Fibroblast of skin of back (primary cell): ENCODE results near the gene SLC35F1.
A peak's percentile ranks its signal among the peaks of the same experiment; 100 is the strongest.

ENCODE experiments used
- DNase-seq: peaks from one replicate; pipeline ENCODE4 v3.0.0-alpha.2; 2013

SLC35F1 gene

GRCh38 chr6:118124851-118125250, 217.8 kb downstream of the SLC35F1 start:
- DNase-seq: no peak

GRCh38 chr6:118128755-118129154, 221.7 kb downstream of the SLC35F1 start:
- no peak for DNase-seq

DNA sequence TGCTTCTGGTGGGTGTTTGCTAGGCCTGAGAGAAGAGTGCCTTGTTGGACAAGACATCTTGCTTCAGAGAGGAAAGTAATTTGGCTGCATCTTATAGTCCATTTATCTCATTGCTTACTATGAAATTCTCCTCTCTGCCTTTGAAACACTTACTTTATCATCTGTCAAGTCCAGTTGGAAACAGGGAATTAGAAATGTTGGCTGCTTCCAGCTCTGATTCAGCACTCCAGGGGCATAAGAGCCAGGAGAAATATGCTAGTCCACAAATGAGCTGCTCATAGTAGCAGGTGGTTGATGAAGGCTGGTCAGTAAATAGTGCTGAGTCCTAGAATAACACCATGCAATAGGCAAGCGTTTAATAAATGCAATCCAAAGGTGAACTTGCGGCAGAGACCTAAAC, 227.1 kb downstream of the SLC35F1 start:
- DNase-seq: no peak

DNA sequence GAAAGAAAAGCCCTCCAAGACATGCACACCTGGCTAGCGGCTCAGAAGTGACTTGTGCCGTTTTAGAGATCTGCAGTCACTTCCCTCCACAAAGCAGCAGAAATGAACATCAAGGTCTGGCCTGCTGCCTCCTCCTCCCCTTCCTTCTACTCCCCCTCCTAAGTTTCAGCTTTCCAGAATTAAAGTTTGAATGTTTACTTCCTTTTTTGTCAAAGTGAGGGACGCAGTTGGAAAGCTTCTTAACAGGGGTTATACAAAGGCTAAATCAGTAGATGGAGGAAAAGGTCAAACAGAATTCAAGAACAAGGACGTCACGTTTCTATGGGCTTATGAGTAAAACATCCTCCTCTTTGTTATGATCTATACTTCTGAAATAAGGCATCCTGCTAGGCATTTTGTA, 227.7 kb downstream of the SLC35F1 start:
- DNase-seq: no peak

DNA sequence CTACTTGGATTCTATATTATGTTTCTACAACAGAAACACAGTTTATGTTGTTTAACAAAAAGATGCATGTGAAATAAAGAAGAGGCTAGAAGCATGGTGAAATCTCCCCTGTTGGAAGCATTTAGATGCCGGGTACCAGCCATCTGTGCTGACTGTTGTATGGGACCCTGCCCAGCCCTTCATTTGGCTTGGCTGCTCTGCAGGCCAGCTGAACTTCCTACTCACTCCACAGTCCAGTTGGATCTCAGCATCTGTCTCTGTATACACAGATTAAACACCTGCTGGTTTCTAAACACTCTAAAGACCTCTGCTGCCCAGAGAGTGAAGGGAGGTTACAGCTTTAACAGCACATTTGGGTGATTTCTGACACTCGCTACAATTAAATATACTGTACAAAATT, 228.3 kb downstream of the SLC35F1 start:
- DNase-seq: no peak

DNA sequence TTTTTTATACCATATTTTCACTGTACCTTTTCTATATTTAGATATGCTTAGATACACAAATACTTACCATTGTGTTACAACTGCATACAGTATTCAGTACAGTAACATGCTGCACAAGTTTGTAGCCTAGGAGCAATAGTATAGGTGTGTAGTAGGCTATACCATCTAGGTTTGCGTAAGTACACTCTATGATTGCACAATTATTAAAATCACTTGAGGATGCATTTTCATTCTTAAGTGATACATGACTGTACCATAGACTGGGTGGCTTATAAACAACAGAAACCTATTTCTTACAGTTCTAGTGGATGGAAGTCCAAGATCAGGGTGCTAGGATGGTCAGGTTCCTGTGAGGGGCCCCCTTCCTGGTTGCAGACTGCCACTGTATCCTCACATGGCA, 234.1 kb downstream of the SLC35F1 start:
- no peak for DNase-seq

GRCh38 chr6:118146584-118146983, 239.5 kb downstream of the SLC35F1 start:
- DNase-seq: no peak

- no peak for DNase-seq
Observed at GRCh38 chr6:118147511-118147910, 240.4 kb downstream of the SLC35F1 start.

- DNase-seq: no peak
Observed at GRCh38 chr6:118148561-118148960, 241.5 kb downstream of the SLC35F1 start.

DNA sequence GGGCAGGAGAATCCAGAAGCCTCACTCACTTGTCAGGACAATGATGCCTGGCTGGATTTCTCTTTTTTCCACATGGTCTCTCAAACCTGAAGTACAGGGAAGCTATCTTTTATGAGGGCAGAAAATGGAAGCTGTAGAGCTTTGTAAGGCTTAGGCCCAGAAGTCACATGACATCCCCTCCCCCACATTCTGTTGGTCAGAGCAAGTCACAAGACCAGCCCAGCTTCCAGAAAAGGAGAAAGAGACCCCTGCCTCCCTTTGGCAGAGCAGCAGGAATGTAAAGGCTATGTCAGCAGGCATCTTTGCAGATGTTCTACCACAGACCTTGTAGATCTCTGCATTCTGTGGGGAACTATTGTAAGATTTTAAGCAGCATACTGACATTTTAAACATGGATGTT, 245.5 kb downstream of the SLC35F1 start:
- DNase-seq: no peak

DNA sequence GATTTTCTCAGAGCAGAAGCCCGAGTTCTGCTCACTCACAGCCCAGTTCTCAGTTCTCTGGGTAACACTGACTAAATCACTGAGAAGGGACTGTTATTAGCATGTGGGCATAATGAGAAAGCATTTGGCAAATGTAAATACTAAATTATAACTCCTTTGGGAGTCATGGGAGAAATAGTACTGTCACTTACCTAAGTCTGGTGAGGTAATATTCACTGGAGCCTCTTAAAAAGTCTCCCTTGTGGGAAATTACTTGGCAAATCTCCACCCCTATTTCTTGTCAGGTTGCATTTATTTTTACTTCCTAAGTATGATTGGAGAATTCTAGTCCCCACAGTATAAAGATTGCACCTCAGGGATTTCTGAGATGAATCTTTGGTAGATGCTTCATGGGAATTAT, 254.3 kb downstream of the SLC35F1 start:
- no peak for DNase-seq

DNA sequence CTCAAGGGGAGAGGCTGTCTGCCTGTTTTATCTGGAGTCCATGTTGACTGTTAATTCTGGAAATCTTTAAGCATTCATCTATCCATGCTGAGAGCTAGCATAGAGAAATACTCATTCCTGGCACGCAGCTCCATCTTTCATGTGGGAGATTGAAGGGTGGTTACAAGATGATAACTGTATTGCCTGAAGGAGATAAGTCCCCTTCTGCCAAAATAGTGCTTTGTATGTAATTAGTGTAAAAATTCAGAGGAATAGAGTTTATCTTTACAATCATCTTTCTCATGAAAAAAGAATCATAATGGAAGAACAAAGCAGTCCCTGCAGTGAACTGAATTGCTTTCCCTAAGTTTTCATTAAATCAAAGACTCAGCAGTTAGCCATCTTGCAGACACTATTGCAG, 256.5 kb downstream of the SLC35F1 start:
- no peak for DNase-seq

DNA sequence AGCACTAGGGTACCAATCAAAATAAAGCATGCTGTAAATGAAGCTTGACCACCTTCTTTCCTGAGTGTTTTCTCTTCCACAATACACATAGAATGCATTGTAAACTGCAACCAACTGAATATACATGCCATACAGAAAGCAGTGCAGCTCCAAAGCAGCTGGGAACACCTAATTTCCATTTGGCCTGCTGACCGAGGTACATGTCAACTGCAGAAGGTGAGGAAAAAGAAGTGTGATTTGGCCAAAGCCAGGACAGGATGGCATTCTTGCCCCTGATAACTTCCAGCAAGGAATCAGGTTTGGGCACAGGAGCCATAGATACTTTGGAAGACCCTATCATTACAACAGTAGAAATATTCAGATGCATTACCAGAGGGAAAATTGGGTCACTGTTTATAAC, 258.4 kb downstream of the SLC35F1 start:
- no peak for DNase-seq

DNA sequence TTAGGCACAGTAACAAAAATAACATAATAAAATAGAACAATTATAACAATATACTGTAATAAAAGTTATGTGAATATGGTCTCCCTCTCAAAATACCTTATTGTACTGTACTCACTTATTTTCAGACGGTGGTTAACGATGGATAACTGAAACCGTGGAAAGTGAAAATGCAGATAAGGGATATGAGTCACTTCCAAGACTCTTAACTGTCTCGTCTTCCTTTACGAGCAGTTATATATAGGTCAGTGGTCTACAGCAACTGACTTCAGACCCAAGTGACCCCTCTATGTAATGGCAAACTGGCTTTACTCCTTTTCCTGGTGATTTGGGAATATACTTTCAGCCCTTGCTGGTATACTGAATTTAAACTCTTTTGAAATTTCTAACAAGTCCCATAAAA, 261.4 kb downstream of the SLC35F1 start:
- no peak for DNase-seq

DNA sequence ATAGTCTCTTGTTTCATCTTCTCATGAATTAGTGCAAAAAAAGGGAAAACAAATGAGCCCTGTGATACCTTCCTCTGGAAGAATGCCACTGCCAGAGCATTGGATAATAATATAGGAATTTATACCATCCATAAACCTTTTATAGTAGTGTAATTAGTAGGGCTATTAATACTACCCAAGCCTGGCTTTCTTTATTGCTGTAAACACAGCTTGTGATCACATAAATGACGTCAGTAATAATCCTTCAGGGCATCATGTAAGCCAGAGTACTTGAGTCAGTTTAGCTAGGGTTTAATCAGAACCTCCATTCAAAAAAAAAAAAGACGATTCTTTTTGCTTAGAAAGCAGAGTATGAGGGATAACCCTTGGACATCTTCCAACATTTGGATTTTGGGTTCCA, 264.8 kb downstream of the SLC35F1 start:
- DNase-seq: no peak

DNA sequence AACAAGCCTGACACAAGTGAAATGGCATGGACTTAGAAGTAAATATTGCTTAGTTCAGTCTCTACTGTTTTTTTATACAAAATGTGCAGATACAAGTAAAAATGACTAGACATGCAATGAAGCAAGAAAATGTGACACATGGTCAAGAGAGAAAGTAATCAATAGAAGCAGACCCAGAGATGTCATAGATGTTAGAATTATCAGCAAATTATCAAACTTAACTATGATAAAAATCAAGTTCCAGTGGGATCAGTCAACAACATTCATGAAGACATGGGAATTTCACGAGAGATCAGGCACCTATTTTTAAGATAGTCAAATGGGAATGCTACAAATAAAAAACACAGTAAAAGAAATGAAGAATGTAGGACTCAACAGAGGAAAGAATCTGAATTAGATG, 267.0 kb downstream of the SLC35F1 start:
- DNase-seq: no peak

DNA sequence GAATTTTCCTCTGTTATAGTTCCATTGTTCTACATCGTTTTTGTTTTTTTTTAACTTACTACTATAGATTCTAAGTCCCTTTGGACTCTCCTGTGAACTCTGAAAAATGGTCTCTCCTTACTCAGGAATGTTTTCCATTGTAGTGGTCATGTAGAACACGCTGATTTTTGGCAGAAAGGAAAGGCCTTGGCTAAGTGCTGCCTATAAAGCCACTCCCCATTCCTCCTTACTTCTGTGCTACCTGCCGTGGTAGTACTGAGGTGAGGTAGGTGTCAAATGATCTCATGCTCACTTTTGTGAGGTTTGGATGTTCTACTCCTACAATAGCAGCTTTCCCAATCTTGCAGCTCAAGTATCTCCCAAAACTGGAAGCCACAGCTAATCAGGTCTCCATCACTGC, 270.7 kb downstream of the SLC35F1 start:
- no peak for DNase-seq

DNA sequence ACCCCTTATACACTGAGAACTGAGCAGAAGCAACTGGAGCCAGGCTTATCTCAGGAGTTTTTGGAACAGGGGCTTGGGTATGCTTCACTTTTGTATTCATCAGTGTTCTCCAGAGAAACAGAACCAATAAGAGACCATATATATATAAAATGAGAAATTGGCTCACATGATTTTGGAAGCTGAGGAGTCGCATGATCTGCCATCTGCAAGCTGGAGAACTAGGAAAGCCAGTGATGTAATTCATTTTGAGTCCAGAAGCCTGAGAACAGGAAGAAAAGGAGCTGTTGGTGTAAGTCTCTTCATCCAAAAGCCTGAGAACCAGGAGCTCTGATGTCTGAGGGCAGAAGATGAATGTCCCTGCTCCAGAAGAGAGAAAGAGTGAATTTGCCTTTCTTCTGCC, 272.0 kb downstream of the SLC35F1 start:
- DNase-seq: no peak

DNA sequence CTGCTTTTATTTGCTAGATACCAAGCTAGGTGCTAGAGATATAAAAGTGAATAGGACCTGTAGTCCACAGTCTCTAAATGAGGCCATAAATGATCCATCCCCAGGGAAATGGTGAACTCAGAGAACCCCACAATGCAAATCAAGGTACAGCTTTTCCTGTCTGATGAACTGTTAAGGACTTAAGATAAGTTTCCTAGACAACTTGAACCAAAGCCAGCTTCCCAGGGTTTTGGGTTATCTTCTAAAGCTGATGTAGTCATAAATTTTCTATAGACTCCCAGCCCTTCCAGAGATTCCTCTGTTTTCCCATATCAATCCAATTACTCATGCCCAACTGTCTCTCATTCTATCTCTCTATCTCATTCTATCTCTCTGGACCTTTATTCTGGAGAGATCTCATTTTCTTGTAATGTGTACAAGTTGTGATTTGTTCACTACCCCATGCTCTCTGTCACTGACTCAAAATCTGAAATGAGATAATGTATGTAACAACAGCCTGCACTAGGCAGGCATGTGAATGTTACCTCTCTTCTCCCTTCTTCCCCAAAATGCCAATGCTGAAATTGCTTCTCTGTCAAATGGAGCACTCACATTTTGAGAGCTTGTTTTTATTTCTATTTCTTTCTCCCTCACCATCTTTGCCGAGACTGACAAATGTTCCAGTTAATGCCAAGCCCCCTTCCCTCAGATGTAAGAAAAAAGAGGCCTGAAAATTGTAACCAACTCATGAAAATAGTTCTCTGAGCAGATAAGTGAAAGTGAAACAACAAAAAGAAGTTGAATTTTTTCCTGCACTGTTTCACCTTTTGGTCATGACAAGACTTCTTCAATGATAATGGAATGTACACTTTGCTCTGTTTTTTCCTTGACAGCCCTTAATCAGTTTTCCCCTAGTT, 279.9 kb downstream of the SLC35F1 start:
- DNase-seq: peak; percentile 38

DNA sequence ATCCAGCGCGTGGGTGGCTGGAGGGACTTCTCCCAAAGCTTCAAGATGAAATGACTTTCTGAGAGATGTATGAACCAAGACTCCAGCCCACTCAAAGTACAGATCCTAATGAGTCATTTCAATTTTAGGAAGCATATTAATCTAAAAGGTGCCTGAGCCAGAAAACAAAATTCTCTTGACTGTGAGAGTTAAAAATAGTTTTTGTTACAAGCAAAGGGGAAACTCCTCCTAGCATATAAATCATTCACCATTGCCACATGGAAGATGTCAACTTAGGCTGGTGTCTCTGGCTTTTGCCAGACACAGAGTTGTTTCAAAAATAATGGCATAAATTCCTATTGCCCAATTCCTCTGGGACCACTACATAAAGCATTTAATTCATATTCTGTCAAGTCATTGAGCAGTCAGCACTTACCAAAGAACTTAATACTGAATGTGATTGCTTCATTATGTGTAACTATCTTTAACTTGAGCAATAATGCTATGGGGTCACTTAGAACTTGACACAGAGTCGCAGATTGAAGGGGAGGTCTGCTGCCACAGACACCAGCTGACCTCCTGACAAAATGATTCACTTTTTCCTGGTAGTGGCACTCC, 280.6 kb downstream of the SLC35F1 start:
- peak; percentile 15 for DNase-seq

- no peak for DNase-seq
Observed at GRCh38 chr6:118188561-118188960, 281.5 kb downstream of the SLC35F1 start.

GRCh38 chr6:118197539-118197938, 290.5 kb downstream of the SLC35F1 start:
- DNase-seq: no peak

- DNase-seq: peak; percentile 11
Observed at GRCh38 chr6:118198746-118199145, 291.7 kb downstream of the SLC35F1 start.

GRCh38 chr6:118200160-118200559, 293.1 kb downstream of the SLC35F1 start:
- no peak for DNase-seq
